ENCODE data around the gene EMX1. TPM values are rescaled to one million over a fixed set of nuclear protein-coding genes. Genes with fewer than 3 reads are reported as not detected.

The EMX1 gene
- total and polyA plus RNA-seq, 4 experiments from 2014 or later: not detected

DNA sequence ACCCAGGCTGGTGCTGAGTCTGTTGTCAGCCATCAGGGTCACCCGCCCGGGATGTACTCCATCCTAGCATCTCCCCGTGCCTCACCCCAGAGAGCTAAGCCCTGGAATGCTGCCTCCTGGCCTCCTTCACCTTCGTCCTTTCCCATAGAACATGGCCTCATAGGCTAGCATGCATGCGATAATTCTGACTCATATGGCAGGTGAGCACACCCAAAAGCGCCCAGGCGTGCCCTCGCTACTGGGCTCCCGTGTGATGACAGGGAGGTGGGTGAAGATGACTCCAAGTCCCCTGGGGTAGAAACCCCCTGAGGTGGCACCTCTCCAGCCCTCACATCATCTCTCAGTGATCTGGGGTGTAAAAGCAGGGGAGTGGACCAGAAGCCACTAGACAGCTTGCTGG, 22.8 kb upstream of the EMX1 start:
- H3K27ac Mint-ChIP-seq: no peak overlapping the region
- H3K4me1 Mint-ChIP-seq: peaks cover 0 to 7% (median 3%) of the 10 kb centered on the region in 4 donors
- no peaks in the 10 kb centered on the region for H3K4me1 ChIP-seq (ENCODE audit: insufficient read depth, low read length)
- no peaks in the 10 kb centered on the region for H3K9me3 Mint-ChIP-seq
- H3K4me3 Mint-ChIP-seq: no peak overlapping the region
- CTCF ChIA-PET (ENCODE audit: partially characterized antibody): interaction anchor here (1.2 to 5.9 kb wide), 4 partner anchors 8 to 282 kb away, joined by 3 to 35 read pairs (median 5); no protein-coding TSS in a partner anchor
- H3K27ac ChIP-seq (ENCODE audit: low read depth, low read length): no peak overlapping the region
- H3K36me3 ChIP-seq (ENCODE audit: insufficient read depth, low read length): no peaks in the 10 kb centered on the region
- peaks cover 10% of the 10 kb centered on the region for H3K27me3 ChIP-seq (ENCODE audit: insufficient read depth, low read length)
- H3K9me3 ChIP-seq (ENCODE audit: control insufficient read depth in 1 of 2, low read length in 2 of 2): no peaks in the 10 kb centered on the region
- intact Hi-C loops (cut with micrococcal nuclease): no loop called here
- no peak for DNase-seq
- H3K4me3 ChIP-seq (ENCODE audit: low read length in 2 of 2): no peak overlapping the region
- H3K27me3 Mint-ChIP-seq: peaks cover 27 to 58% of the 10 kb centered on the region in 2 donors
- POLR2A ChIA-PET (ENCODE audit: partially characterized antibody): no interaction called here
- no peaks in the 10 kb centered on the region for H3K36me3 Mint-ChIP-seq

GRCh38 chr2:72895154-72895553, 22.2 kb upstream of the EMX1 start:
- H3K4me3 Mint-ChIP-seq: no peak overlapping the region

DNA sequence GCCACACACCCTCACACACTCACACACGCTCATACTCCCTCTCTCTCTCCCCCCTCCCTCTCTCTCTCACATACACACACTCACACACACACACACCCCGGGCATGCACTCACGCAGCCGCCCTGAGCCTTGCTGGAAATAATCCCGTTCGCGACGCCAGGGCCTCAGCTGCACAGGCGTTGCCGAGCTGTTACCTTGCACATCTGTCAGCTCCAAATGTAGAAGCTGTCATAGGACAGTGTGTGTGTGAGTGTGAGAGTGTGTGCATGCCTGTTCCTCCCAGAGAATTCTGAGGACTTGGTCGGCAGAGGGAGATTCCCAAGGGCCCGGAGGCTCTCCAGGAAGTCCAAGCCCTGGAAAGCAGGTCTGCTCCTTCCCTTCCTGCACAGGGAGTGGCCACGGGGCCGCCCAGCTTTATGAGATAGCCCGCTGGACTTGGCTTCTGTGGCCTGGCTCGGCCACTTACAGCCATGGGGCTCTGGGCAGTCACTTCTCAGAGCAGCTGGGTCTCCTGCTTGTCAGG, 21.5 kb upstream of the EMX1 start:
- Histone ChIP-seq H3K36me3 (ENCODE audit: insufficient read depth, low read length) (no peaks in the 10 kb centered on the region), H3K27ac (ENCODE audit: low read depth, low read length) (no peak overlapping the region), H3K9me3 (ENCODE audit: control insufficient read depth in 1 of 2, low read length in 2 of 2) (no peaks in the 10 kb centered on the region), H3K4me3 (ENCODE audit: low read length in 2 of 2) (no peak overlapping the region), H3K4me1 (ENCODE audit: insufficient read depth, low read length) (no peaks in the 10 kb centered on the region), H3K27me3 (ENCODE audit: insufficient read depth, low read length) (peaks cover 10% of the 10 kb centered on the region)
- Mint-ChIP-seq H3K4me1 (peaks cover 0 to 7% (median 3%) of the 10 kb centered on the region in 4 donors), H3K4me3 (no peak overlapping the region), H3K27me3 (peaks cover 26 to 57% of the 10 kb centered on the region in 2 donors), H3K36me3 (no peaks in the 10 kb centered on the region), H3K27ac (no peak overlapping the region), H3K9me3 (no peaks in the 10 kb centered on the region)
- ChIA-PET CTCF (ENCODE audit: partially characterized antibody) (interaction anchor here (1.8 to 5.9 kb wide), 3 partner anchors 10 to 281 kb away, joined by 4 to 35 read pairs (median 6); no protein-coding TSS in a partner anchor), POLR2A (ENCODE audit: partially characterized antibody) (no interaction called here)
- no peak for DNase-seq
- intact Hi-C loops (cut with micrococcal nuclease): no loop called here

More at GRCh38 chr2:72895154-72895553, 22.2 kb upstream of the EMX1 start:
- Histone ChIP-seq H3K4me1 (ENCODE audit: insufficient read depth, low read length) (no peaks in the 10 kb centered on the region), H3K27ac (ENCODE audit: low read depth, low read length) (no peak overlapping the region), H3K36me3 (ENCODE audit: insufficient read depth, low read length) (no peaks in the 10 kb centered on the region), H3K4me3 (ENCODE audit: low read length in 2 of 2) (no peak overlapping the region), H3K27me3 (ENCODE audit: insufficient read depth, low read length) (peaks cover 10% of the 10 kb centered on the region), H3K9me3 (ENCODE audit: control insufficient read depth in 1 of 2, low read length in 2 of 2) (no peaks in the 10 kb centered on the region)
- intact Hi-C loops (cut with micrococcal nuclease): no loop called here
- Mint-ChIP-seq H3K36me3 (no peaks in the 10 kb centered on the region), H3K27ac (peak overlapping the region in 1 of 7 donors; percentile 23), H3K4me1 (peaks cover 0 to 7% (median 3%) of the 10 kb centered on the region in 4 donors), H3K9me3 (no peaks in the 10 kb centered on the region), H3K27me3 (peaks cover 22 to 53% of the 10 kb centered on the region in 2 donors)
- ChIA-PET POLR2A (ENCODE audit: partially characterized antibody) (no interaction called here), CTCF (ENCODE audit: partially characterized antibody) (interaction anchor here (1.8 to 5.9 kb wide), 3 partner anchors 9 to 282 kb away, joined by 4 to 35 read pairs (median 6); no protein-coding TSS in a partner anchor)
- DNase-seq: no peak

DNA sequence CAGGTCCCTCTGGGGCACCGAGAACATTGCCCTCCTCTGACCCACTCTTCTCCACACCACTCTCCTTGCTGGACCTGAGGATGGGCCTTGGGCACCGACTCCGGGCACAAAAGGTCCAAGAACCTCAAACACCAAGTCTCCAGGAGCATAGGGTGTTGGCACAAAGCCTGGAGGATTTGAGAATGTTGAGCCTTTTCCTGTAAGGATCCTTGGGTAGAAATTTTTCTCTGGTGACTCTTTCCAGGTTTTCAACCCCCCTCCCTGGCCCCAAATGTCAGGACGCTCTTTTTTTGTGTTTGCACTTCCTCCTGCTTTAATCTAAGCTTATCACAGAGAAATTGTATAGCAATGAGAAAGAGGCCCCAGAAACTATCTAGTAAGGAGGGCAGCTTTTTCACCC, 20.9 kb upstream of the EMX1 start:
- Histone ChIP-seq H3K36me3 (ENCODE audit: insufficient read depth, low read length) (no peaks in the 10 kb centered on the region), H3K27ac (ENCODE audit: low read depth, low read length) (no peak overlapping the region), H3K4me3 (ENCODE audit: low read length in 2 of 2) (no peak overlapping the region), H3K4me1 (ENCODE audit: insufficient read depth, low read length) (no peaks in the 10 kb centered on the region), H3K9me3 (ENCODE audit: control insufficient read depth in 1 of 2, low read length in 2 of 2) (no peaks in the 10 kb centered on the region), H3K27me3 (ENCODE audit: insufficient read depth, low read length) (peaks cover 10% of the 10 kb centered on the region)
- Mint-ChIP-seq H3K4me1 (peaks cover 0 to 7% (median 3%) of the 10 kb centered on the region in 4 donors), H3K27me3 (peaks cover 29 to 54% of the 10 kb centered on the region in 2 donors), H3K9me3 (peaks cover 0 to under 1% (median 0%) of the 10 kb centered on the region in 8 donors), H3K4me3 (no peak overlapping the region), H3K27ac (no peak overlapping the region), H3K36me3 (no peaks in the 10 kb centered on the region)
- no peak for DNase-seq
- CTCF ChIA-PET (ENCODE audit: partially characterized antibody): interaction anchor here (1.3 to 3.1 kb wide), 2 partner anchors 9 to 79 kb away, joined by 3 to 9 read pairs; no protein-coding TSS in a partner anchor
- POLR2A ChIA-PET (ENCODE audit: partially characterized antibody): no interaction called here
- intact Hi-C loops (cut with micrococcal nuclease): no loop called here

GRCh38 chr2:72897785-72898584, 19.3 kb upstream of the EMX1 start:
- Mint-ChIP-seq H3K27ac (peak overlapping the region in 1 of 7 donors; percentile 70), H3K27me3 (peaks cover 32 to 54% of the 10 kb centered on the region in 2 donors), H3K4me1 (peaks cover 0 to 7% (median 3%) of the 10 kb centered on the region in 4 donors), H3K4me3 (no peak overlapping the region), H3K9me3 (peaks cover 0 to 4% (median 0%) of the 10 kb centered on the region in 8 donors), H3K36me3 (no peaks in the 10 kb centered on the region)
- CTCF ChIA-PET (ENCODE audit: partially characterized antibody): interaction anchor here (1.1 to 3.1 kb wide), 3 partner anchors 10 to 78 kb away, joined by 3 to 9 read pairs (median 3); no protein-coding TSS in a partner anchor
- intact Hi-C loops (cut with micrococcal nuclease): no loop called here
- no peaks in the 10 kb centered on the region for H3K9me3 ChIP-seq (ENCODE audit: control insufficient read depth in 1 of 2, low read length in 2 of 2)
- H3K27me3 ChIP-seq (ENCODE audit: insufficient read depth, low read length): peaks cover 10% of the 10 kb centered on the region
- no peak overlapping the region for H3K27ac ChIP-seq (ENCODE audit: low read depth, low read length)
- no peak overlapping the region for H3K4me3 ChIP-seq (ENCODE audit: low read length in 2 of 2)
- POLR2A ChIA-PET (ENCODE audit: partially characterized antibody): no interaction called here
- H3K36me3 ChIP-seq (ENCODE audit: insufficient read depth, low read length): no peaks in the 10 kb centered on the region
- DNase-seq: no peak
- no peaks in the 10 kb centered on the region for H3K4me1 ChIP-seq (ENCODE audit: insufficient read depth, low read length)

GRCh38 chr2:72898585-72898906, 18.8 kb upstream of the EMX1 start:
- CTCF ChIA-PET (ENCODE audit: partially characterized antibody): interaction anchor here (1.1 to 3.1 kb wide), 2 partner anchors 11 to 12 kb away, joined by 3 to 9 read pairs; no protein-coding TSS in a partner anchor

GRCh38 chr2:72900191-72900825, 17.0 kb upstream of the EMX1 start:
- intact Hi-C loops (cut with micrococcal nuclease): no loop called here
- ChIA-PET CTCF (ENCODE audit: partially characterized antibody) (no interaction called here), POLR2A (ENCODE audit: partially characterized antibody) (no interaction called here)
- H3K36me3 ChIP-seq (ENCODE audit: insufficient read depth, low read length): no peaks in the 10 kb centered on the region
- H3K27me3 ChIP-seq (ENCODE audit: insufficient read depth, low read length): peaks cover 9% of the 10 kb centered on the region
- H3K4me1 ChIP-seq (ENCODE audit: insufficient read depth, low read length): no peaks in the 10 kb centered on the region
- no peaks in the 10 kb centered on the region for H3K36me3 Mint-ChIP-seq
- peaks cover 0 to 5% (median 3%) of the 10 kb centered on the region in 4 donors for H3K4me1 Mint-ChIP-seq
- no peaks in the 10 kb centered on the region for H3K9me3 ChIP-seq (ENCODE audit: control insufficient read depth in 1 of 2, low read length in 2 of 2)
- H3K27me3 Mint-ChIP-seq: peaks cover 33 to 45% of the 10 kb centered on the region in 2 donors
- H3K4me3 ChIP-seq (ENCODE audit: low read length in 2 of 2): no peak overlapping the region
- no peak overlapping the region for H3K4me3 Mint-ChIP-seq
- no peak for DNase-seq
- no peak overlapping the region for H3K27ac Mint-ChIP-seq
- H3K9me3 Mint-ChIP-seq: peaks cover 0 to 5% (median 0%) of the 10 kb centered on the region in 8 donors
- no peak overlapping the region for H3K27ac ChIP-seq (ENCODE audit: low read depth, low read length)

More at GRCh38 chr2:72898585-72898906, 18.8 kb upstream of the EMX1 start:
- no peak overlapping the region for H3K4me3 Mint-ChIP-seq
- no peak for DNase-seq
- no peak overlapping the region for H3K27ac Mint-ChIP-seq
- H3K36me3 Mint-ChIP-seq: no peaks in the 10 kb centered on the region
- peaks cover 10% of the 10 kb centered on the region for H3K27me3 ChIP-seq (ENCODE audit: insufficient read depth, low read length)
- intact Hi-C loops (cut with micrococcal nuclease): no loop called here
- H3K4me1 Mint-ChIP-seq: peaks cover 0 to 7% (median 3%) of the 10 kb centered on the region in 4 donors
- peaks cover 0 to 5% (median 0%) of the 10 kb centered on the region in 8 donors for H3K9me3 Mint-ChIP-seq
- no peak overlapping the region for H3K27ac ChIP-seq (ENCODE audit: low read depth, low read length)
- H3K36me3 ChIP-seq (ENCODE audit: insufficient read depth, low read length): no peaks in the 10 kb centered on the region
- POLR2A ChIA-PET (ENCODE audit: partially characterized antibody): no interaction called here
- no peaks in the 10 kb centered on the region for H3K9me3 ChIP-seq (ENCODE audit: control insufficient read depth in 1 of 2, low read length in 2 of 2)
- peaks cover 36 to 54% of the 10 kb centered on the region in 2 donors for H3K27me3 Mint-ChIP-seq
- no peaks in the 10 kb centered on the region for H3K4me1 ChIP-seq (ENCODE audit: insufficient read depth, low read length)
- H3K4me3 ChIP-seq (ENCODE audit: low read length in 2 of 2): no peak overlapping the region
